ENCODE data around the gene C11orf21. TPM values are rescaled to one million over a fixed set of nuclear protein-coding genes. Genes with fewer than 3 reads are reported as not detected.

Gene C11orf21
- total and polyA plus RNA-seq, 10 of the 15 experiments (the other 5 are each of a cell fraction or from before 2014, with no cell fraction given): 0.04 to 0.26 (median 0.11) TPM; not detected in 7

DNA sequence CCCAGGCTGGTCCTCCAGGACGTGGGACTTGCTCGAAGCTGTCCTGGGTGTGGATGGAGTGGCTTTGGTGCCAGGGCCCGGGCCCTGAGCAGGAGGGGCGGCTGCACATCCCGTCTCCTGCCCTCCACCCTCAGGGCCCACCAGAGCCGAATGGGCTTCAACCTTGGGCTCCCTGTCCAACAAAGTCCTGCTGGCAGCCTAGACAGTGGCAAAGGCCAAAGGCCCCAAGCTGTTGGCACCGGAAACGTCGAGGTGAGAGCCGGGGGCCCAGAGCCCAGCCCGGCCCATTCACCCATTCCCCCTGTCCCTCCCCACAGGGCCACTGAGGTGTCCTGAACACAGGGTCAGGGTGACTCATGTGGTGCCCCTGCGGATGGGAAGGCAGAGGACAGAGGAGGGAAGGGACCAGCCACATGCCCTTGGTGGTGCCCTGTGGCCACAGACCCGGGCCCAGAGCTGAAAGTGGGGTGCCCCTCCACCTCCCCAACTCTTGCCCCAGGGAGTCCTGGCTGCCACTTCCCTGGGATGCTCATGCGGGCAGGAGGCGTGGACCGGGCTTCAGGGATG is 9.2 kb upstream of the C11orf21 start:
- POLR2A ChIA-PET: no interaction called here
- Histone ChIP-seq H3K9me3 (replicated peaks; ENCODE audit: control insufficient read depth, insufficient read depth, low read length) (no peaks in the 10 kb centered on the region), H2AFZ (ENCODE audit: control insufficient read depth, low read depth, low read length) (no peak overlapping the region), H3K9ac (ENCODE audit: control insufficient read depth, insufficient read depth, low read length) (no peak overlapping the region), H3K4me1 (ENCODE audit: control insufficient read depth, insufficient read depth, low read length) (no peaks in the 10 kb centered on the region), H3K4me3 (no peak overlapping the region), H4K20me1 (ENCODE audit: control insufficient read depth, insufficient read depth) (no peaks in the 10 kb centered on the region), H3K4me2 (ENCODE audit: control insufficient read depth, insufficient read depth) (no peak overlapping the region), H3K27me3 (replicated peaks in 1 of 2; ENCODE audit: control insufficient read depth in 2 of 2, insufficient read depth in 2 of 2, low read length in 1 of 2) (no peaks in the 10 kb centered on the region), H3K27ac (ENCODE audit: control insufficient read depth, insufficient read depth) (no peak overlapping the region), H3K79me2 (ENCODE audit: control insufficient read depth, insufficient read depth, low read length) (no peaks in the 10 kb centered on the region), H3K36me3 (ENCODE audit: control insufficient read depth in 2 of 2, insufficient read depth in 2 of 2, low read length in 1 of 2) (no peaks in the 10 kb centered on the region)
- WGBS (ENCODE audit: insufficient coverage, insufficient replicate concordance, low lambda C conversion rate, missing lambda C conversion rate): 54% methylated on average over 11 of the region's 16 CpGs
- ATAC-seq: no peak
- in situ Hi-C loops (cut with MboI) (loop anchor here (5.0 kb wide), 1 partner anchor 106 kb away; no protein-coding TSS in a partner anchor), intact Hi-C loops (cut with micrococcal nuclease; ENCODE audit: unreplicated experiment) (no loop called here)
- no TSS peak for BruUV-seq (replicated peaks)
- RAD21 ChIA-PET (ENCODE audit: unreplicated experiment): no interaction called here
- CTCF ChIA-PET: interaction anchor here (3.2 kb wide), 1 partner anchor 110 kb away, joined by 19 read pairs; no protein-coding TSS in a partner anchor
- no peak for FAIRE-seq
- TF ChIP-seq BMI1 (IDR thresholded peaks at IDR 0.05; ENCODE audit: borderline replicate concordance) (no peak), NR2C2 (IDR thresholded peaks at IDR 0.05; ENCODE audit: borderline replicate concordance, control insufficient read depth, insufficient read length, low read depth) (no peak), POLR2AphosphoS5 (IDR thresholded peaks at IDR 0.05; ENCODE audit: low read length) (no peak), JUND (IDR thresholded peaks at IDR 0.05; ENCODE audit: low read depth, low read length) (no peak), SMAD5 (IDR thresholded peaks at IDR 0.05; ENCODE audit: low read depth) (no peak), GABPA (IDR thresholded peaks at IDR 0.05; ENCODE audit: low read depth) (no peak), SRF (IDR thresholded peaks at IDR 0.05; ENCODE audit: low read depth in 2 of 2, low read length in 2 of 2) (no peak), RELA (IDR thresholded peaks at IDR 0.05; ENCODE audit: borderline replicate concordance, partially characterized antibody) (no peak)
- TF ChIP-seq, protein P1, sequence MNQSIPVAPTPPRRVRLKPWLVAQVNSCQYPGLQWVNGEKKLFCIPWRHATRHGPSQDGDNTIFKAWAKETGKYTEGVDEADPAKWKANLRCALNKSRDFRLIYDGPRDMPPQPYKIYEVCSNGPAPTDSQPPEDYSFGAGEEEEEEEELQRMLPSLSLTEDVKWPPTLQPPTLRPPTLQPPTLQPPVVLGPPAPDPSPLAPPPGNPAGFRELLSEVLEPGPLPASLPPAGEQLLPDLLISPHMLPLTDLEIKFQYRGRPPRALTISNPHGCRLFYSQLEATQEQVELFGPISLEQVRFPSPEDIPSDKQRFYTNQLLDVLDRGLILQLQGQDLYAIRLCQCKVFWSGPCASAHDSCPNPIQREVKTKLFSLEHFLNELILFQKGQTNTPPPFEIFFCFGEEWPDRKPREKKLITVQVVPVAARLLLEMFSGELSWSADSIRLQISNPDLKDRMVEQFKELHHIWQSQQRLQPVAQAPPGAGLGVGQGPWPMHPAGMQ (IDR thresholded peaks at IDR 0.05; ENCODE audit: borderline replicate concordance): no peak
- TF ChIP-seq, protein P2, sequence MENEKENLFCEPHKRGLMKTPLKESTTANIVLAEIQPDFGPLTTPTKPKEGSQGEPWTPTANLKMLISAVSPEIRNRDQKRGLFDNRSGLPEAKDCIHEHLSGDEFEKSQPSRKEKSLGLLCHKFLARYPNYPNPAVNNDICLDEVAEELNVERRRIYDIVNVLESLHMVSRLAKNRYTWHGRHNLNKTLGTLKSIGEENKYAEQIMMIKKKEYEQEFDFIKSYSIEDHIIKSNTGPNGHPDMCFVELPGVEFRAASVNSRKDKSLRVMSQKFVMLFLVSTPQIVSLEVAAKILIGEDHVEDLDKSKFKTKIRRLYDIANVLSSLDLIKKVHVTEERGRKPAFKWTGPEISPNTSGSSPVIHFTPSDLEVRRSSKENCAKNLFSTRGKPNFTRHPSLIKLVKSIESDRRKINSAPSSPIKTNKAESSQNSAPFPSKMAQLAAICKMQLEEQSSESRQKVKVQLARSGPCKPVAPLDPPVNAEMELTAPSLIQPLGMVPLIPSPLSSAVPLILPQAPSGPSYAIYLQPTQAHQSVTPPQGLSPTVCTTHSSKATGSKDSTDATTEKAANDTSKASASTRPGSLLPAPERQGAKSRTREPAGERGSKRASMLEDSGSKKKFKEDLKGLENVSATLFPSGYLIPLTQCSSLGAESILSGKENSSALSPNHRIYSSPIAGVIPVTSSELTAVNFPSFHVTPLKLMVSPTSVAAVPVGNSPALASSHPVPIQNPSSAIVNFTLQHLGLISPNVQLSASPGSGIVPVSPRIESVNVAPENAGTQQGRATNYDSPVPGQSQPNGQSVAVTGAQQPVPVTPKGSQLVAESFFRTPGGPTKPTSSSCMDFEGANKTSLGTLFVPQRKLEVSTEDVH (IDR thresholded peaks at IDR 0.05; ENCODE audit: low read depth, partially characterized antibody): no peak
- TF ChIP-seq, protein P3, sequence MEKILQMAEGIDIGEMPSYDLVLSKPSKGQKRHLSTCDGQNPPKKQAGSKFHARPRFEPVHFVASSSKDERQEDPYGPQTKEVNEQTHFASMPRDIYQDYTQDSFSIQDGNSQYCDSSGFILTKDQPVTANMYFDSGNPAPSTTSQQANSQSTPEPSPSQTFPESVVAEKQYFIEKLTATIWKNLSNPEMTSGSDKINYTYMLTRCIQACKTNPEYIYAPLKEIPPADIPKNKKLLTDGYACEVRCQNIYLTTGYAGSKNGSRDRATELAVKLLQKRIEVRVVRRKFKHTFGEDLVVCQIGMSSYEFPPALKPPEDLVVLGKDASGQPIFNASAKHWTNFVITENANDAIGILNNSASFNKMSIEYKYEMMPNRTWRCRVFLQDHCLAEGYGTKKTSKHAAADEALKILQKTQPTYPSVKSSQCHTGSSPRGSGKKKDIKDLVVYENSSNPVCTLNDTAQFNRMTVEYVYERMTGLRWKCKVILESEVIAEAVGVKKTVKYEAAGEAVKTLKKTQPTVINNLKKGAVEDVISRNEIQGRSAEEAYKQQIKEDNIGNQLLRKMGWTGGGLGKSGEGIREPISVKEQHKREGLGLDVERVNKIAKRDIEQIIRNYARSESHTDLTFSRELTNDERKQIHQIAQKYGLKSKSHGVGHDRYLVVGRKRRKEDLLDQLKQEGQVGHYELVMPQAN (conservative IDR thresholded peaks at IDR 0.05): no peak
- TF ChIP-seq, protein P4, sequence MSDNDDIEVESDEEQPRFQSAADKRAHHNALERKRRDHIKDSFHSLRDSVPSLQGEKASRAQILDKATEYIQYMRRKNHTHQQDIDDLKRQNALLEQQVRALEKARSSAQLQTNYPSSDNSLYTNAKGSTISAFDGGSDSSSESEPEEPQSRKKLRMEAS (IDR thresholded peaks at IDR 0.05; ENCODE audit: low read depth, low read length): no peak
- TF ChIP-seq, protein P5, sequence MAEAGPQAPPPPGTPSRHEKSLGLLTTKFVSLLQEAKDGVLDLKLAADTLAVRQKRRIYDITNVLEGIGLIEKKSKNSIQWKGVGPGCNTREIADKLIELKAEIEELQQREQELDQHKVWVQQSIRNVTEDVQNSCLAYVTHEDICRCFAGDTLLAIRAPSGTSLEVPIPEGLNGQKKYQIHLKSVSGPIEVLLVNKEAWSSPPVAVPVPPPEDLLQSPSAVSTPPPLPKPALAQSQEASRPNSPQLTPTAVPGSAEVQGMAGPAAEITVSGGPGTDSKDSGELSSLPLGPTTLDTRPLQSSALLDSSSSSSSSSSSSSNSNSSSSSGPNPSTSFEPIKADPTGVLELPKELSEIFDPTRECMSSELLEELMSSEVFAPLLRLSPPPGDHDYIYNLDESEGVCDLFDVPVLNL (IDR thresholded peaks at IDR 0.05; ENCODE audit: low read depth, low read length): no peak
- TF ChIP-seq, protein P6, sequence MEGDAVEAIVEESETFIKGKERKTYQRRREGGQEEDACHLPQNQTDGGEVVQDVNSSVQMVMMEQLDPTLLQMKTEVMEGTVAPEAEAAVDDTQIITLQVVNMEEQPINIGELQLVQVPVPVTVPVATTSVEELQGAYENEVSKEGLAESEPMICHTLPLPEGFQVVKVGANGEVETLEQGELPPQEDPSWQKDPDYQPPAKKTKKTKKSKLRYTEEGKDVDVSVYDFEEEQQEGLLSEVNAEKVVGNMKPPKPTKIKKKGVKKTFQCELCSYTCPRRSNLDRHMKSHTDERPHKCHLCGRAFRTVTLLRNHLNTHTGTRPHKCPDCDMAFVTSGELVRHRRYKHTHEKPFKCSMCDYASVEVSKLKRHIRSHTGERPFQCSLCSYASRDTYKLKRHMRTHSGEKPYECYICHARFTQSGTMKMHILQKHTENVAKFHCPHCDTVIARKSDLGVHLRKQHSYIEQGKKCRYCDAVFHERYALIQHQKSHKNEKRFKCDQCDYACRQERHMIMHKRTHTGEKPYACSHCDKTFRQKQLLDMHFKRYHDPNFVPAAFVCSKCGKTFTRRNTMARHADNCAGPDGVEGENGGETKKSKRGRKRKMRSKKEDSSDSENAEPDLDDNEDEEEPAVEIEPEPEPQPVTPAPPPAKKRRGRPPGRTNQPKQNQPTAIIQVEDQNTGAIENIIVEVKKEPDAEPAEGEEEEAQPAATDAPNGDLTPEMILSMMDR (IDR thresholded peaks at IDR 0.05 in 2 of 3, conservative IDR thresholded peaks at IDR 0.05 in 1 of 3; ENCODE audit: control insufficient read depth in 2 of 3, extremely low read depth in 1 of 3, insufficient read depth in 1 of 3, low read depth in 3 of 3, low read length in 3 of 3): no peak
- DNase-seq (ENCODE audit: low read depth, low spot score): no peak
- SMC1A ChIA-PET (ENCODE audit: uncharacterized antibody, unreplicated experiment): interaction anchor here (0.6 kb wide), 1 partner anchor 71 kb away, joined by 3 read pairs; no protein-coding TSS in a partner anchor
